Measurements from ENCODE around the gene CUL5.

DNA sequence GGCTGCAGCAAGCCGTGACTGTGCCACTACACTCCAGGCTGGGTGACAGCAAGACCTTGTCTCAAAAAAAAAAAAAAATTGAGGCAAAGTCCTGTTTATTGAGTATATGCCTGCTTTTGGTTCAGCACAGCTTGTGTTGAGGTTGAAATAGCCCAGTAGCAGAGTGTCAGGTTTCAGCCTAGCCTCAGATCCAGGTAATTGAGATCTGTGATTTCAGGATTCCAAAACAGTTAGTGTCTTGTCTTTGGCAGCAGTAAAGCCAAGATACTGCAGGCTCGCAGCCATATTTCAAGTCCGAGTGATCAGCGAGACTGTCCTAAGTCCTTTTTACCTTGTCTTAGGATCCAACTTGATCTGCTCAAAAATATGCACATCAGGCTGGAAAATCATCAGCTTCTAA, 27.0 kb downstream of the CUL5 start:
- TF ChIP-seq, protein P1, sequence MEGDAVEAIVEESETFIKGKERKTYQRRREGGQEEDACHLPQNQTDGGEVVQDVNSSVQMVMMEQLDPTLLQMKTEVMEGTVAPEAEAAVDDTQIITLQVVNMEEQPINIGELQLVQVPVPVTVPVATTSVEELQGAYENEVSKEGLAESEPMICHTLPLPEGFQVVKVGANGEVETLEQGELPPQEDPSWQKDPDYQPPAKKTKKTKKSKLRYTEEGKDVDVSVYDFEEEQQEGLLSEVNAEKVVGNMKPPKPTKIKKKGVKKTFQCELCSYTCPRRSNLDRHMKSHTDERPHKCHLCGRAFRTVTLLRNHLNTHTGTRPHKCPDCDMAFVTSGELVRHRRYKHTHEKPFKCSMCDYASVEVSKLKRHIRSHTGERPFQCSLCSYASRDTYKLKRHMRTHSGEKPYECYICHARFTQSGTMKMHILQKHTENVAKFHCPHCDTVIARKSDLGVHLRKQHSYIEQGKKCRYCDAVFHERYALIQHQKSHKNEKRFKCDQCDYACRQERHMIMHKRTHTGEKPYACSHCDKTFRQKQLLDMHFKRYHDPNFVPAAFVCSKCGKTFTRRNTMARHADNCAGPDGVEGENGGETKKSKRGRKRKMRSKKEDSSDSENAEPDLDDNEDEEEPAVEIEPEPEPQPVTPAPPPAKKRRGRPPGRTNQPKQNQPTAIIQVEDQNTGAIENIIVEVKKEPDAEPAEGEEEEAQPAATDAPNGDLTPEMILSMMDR (conservative IDR thresholded peaks at IDR 0.05 in 1 of 2, IDR thresholded peaks at IDR 0.05 in 1 of 2; ENCODE audit: low read depth in 1 of 2, low read length in 2 of 2), result no peak
- no peak for TF ChIP-seq EZH2 (IDR thresholded peaks at IDR 0.05; ENCODE audit: low read length, missing control alignments)

Measured in fibroblast of lung (primary cell).